Mucosa of descending colon (tissue), 3 donors: ENCODE results near the gene PCSK4. TPM values are rescaled to one million over a fixed set of nuclear protein-coding genes. Genes with fewer than 3 reads are reported as not detected.
A peak's percentile ranks its signal among the peaks of the same experiment; 100 is the strongest.
"Not testable (repeated sequence)": the region's sequence is repeated elsewhere in the genome, so short reads cannot be mapped to it uniquely, and the experiment has no call there.

Experiments used
- ATAC-seq: fragments of 200-7000 bp; cut with Tn5 transposase; one replicate; pipeline ENCODE4 v1.9.1; 2020; ENCODE audit warnings: mild to moderate bottlenecking, moderate library complexity
- DNase-seq, 3 donors: peaks; one replicate each; pipeline ENCODE4 v3.0.0-alpha.2; 2020
- H3K36me3 ChIP-seq: fragments of 200-600 bp; one replicate; pipeline ENCODE4 v1.8.0; 2021; ENCODE audit warnings: low read depth, mild to moderate bottlenecking
- H3K4me1 ChIP-seq: fragments of 200-600 bp; one replicate; pipeline ENCODE4 v1.8.0; 2021; ENCODE audit warnings: low read depth, mild to moderate bottlenecking
- H3K4me3 ChIP-seq: fragments of 200-600 bp; one replicate; pipeline ENCODE4 v1.8.0; 2021; ENCODE audit warnings: mild to moderate bottlenecking
- H3K9me3 ChIP-seq: fragments of 200-600 bp; one replicate; pipeline ENCODE4 v1.8.0; 2021; ENCODE audit warnings: mild to moderate bottlenecking
- intact Hi-C, 2 donors: fragments of 100-400 bp; cut with DNase I in 1 of 2; cut with micrococcal nuclease in 1 of 2; formaldehyde crosslinking; loops; one replicate each; pipeline versions ENCODE4 v1.11.0 to v1.11.1; 2022; cut with DNase I, micrococcal nuclease
- total RNA-seq, 3 donors: library from RNA; stranded (reverse); fragmentation: NEBNext Ultra II Directional in 2 of 3; extraction: Animal tissue kit (Norgen Biotek cat#: 25700) in 2 of 3; gene quantifications; one replicate each; pipeline versions ENCODE4 v1.2.1 to v1.2.4, GENCODE V29; 2021 to 2023
- TF ChIP-seq, protein P1 (sequence below): fragments of 200-600 bp; IDR thresholded peaks from one replicate; pipeline ENCODE4 v1.8.0; 2022; ENCODE audit warnings: antibody characterized with exemption, mild to moderate bottlenecking
- donor health status: DM: no; HTN: no; CAD: no; lungs with moderate emphysema.
- donor health status: DM: no; HTN: no; CAD: no.
- donor health status: DM: no; HTN: yes; CAD: no.

The PCSK4 gene
- total RNA-seq, 3 donors from 2014 or later: 3.3 to 7.5 (median 4.9) TPM

- Histone ChIP-seq H3K36me3 (no peaks in the 10 kb centered on the region), H3K4me3 (no peak overlapping the region), H3K4me1 (peaks cover 9% of the 10 kb centered on the region), H3K9me3 (no peaks in the 10 kb centered on the region)
- intact Hi-C loops: no loop called here
- DNase-seq: no peak
- TF ChIP-seq, protein P1, sequence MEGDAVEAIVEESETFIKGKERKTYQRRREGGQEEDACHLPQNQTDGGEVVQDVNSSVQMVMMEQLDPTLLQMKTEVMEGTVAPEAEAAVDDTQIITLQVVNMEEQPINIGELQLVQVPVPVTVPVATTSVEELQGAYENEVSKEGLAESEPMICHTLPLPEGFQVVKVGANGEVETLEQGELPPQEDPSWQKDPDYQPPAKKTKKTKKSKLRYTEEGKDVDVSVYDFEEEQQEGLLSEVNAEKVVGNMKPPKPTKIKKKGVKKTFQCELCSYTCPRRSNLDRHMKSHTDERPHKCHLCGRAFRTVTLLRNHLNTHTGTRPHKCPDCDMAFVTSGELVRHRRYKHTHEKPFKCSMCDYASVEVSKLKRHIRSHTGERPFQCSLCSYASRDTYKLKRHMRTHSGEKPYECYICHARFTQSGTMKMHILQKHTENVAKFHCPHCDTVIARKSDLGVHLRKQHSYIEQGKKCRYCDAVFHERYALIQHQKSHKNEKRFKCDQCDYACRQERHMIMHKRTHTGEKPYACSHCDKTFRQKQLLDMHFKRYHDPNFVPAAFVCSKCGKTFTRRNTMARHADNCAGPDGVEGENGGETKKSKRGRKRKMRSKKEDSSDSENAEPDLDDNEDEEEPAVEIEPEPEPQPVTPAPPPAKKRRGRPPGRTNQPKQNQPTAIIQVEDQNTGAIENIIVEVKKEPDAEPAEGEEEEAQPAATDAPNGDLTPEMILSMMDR: no peak
- ATAC-seq: no peak
Observed at GRCh38 chr19:1503925-1504773, 14.0 kb upstream of the PCSK4 start.

GRCh38 chr19:1503089-1503924, 13.2 kb upstream of the PCSK4 start:
- Histone ChIP-seq H3K36me3 (no peaks in the 10 kb centered on the region), H3K4me1 (peaks cover 7% of the 10 kb centered on the region), H3K9me3 (no peaks in the 10 kb centered on the region), H3K4me3 (no peak overlapping the region)
- TF ChIP-seq, protein P1: peak; percentile 61
- DNase-seq (peak in 2 of 3 donors; percentile 69 to 76), ATAC-seq (peak; percentile 21)
- intact Hi-C loops: no loop called here

DNA sequence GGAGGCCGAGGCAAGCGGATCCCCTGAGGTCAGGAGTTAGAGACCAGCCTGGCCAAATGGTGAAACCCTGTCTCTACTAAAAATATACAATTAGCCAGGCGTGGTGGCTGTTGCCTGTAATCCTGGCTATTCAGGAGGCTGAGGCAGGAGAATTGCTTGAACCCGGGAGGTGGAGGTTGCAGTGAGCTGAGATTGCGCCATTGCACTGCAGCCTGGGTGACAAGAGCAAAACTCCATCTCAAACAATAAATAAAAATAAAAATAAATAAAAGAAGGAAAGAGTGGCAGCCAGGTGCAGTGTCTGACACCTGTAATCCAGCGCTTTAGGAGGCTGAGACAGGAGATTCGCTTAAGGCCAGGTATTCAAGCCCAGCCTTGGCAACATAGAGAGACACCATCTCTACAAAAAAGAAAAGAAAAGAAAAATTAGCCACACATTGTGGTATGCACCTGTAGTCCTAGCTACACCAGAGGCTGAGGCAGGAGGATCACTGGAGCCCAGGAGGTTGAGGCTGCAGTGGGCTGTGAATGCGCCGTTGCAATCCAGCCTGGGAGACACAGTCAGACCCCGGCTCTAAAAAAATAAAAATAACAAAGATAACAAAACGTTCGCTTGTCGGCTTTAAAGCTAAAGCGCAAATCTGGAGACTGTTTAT, 12.4 kb upstream of the PCSK4 start:
- no peak for DNase-seq
- no peak for ATAC-seq
- TF ChIP-seq, protein P1: no peak
- H3K4me3 ChIP-seq: no peak overlapping the region
- H3K36me3 ChIP-seq: no peaks in the 10 kb centered on the region
- peaks cover 5% of the 10 kb centered on the region for H3K4me1 ChIP-seq
- H3K9me3 ChIP-seq: no peaks in the 10 kb centered on the region
- intact Hi-C loops: no loop called here

- intact Hi-C loops: no loop called here
- H3K4me1 ChIP-seq: peaks cover 5% of the 10 kb centered on the region
- H3K9me3 ChIP-seq: no peaks in the 10 kb centered on the region
- ATAC-seq (peak; percentile 43), DNase-seq (no peak)
- H3K4me3 ChIP-seq: no peak overlapping the region
- no peaks in the 10 kb centered on the region for H3K36me3 ChIP-seq
- TF ChIP-seq, protein P1: no peak
Observed at GRCh38 chr19:1501200-1501595, 11.0 kb upstream of the PCSK4 start.

- H3K4me1 ChIP-seq, ATAC-seq, H3K9me3 ChIP-seq, DNase-seq, H3K4me3 ChIP-seq, H3K36me3 ChIP-seq, intact Hi-C loops: not testable (repeated sequence)
Observed at GRCh38 chr19:1499231-1499630, 9.1 kb upstream of the PCSK4 start.
